Activated T-cell treated with anti-CD3 and anti-CD28 coated beads, Interleukin-2, amount 50 U/mL, for 4 hours (primary cell): Measurements from ENCODE around the gene C19orf47. TPM values are rescaled to one million over a fixed set of nuclear protein-coding genes. Genes with fewer than 3 reads are reported as not detected.

Source experiments
- total RNA-seq, 3 donors: library from RNA; stranded (reverse); gene quantifications; one replicate each; pipeline ENCODE4 v1.2.1, GENCODE V29; 2021

C19orf47 gene
- total RNA-seq, 3 donors from 2014 or later, result 27.2 to 31.5 (median 31.3) TPM

Other genes starting within 250 kb of the C19orf47 start
- gene MAP3K10, start 157.0 kb downstream of the C19orf47 start, total RNA-seq, result 10 to 100 TPM; 15.8 to 18.8 (median 16.4) TPM
- not detected for gene TTC9B, start 130.0 kb downstream of the C19orf47 start, total RNA-seq
- gene CCNP, start 121.7 kb downstream of the C19orf47 start, total RNA-seq, result under 1 TPM in 2 of 3 donors, not detected in 1; 0.32 to 0.43 TPM
- 100 to 1,000 TPM; 147 to 158 (median 151) TPM for gene AKT2, start 63.1 kb downstream of the C19orf47 start, total RNA-seq
- gene PLD3, start 298 bp upstream of the C19orf47 start, total RNA-seq, result 10 to 100 TPM; 28.6 to 38.6 (median 33.4) TPM
- gene HIPK4, start 41.8 kb upstream of the C19orf47 start, total RNA-seq, result under 1 TPM in 1 of 3 donors, not detected in 2; 0.08 TPM
- gene PRX, start 65.0 kb upstream of the C19orf47 start, total RNA-seq, result under 1 TPM; 0.71 to 0.82 (median 0.79) TPM
- gene SERTAD1, start 77.6 kb upstream of the C19orf47 start, total RNA-seq, result 10 to 100 TPM; 24.2 to 33.9 (median 33.7) TPM
- 1 to 10 TPM; 6.4 to 9.5 (median 6.8) TPM for gene SERTAD3, start 95.9 kb upstream of the C19orf47 start, total RNA-seq
- 10 to 100 TPM; 17.0 to 19.2 (median 18.1) TPM for gene BLVRB, start 117.3 kb upstream of the C19orf47 start, total RNA-seq
- gene SPTBN4, start 118.6 kb upstream of the C19orf47 start, total RNA-seq, result 1 to 10 TPM; 1.2 to 2.1 (median 1.8) TPM
- 10 to 100 TPM; 80.1 to 86.1 (median 84.8) TPM for gene SHKBP1, start 228.5 kb upstream of the C19orf47 start, total RNA-seq